Lower leg skin (tissue), 4 donors: ENCODE measurements around the gene TMEM242. TPM values are rescaled to one million over a fixed set of nuclear protein-coding genes. Genes with fewer than 3 reads are reported as not detected.

Source experiments
- DNase-seq, 2 donors: peaks; one replicate each; pipeline ENCODE4 v3.0.0-alpha.2; 2019; ENCODE audit warnings: low spot score in 2 of 2
- H3K4me3 ChIP-seq: fragments of 200-600 bp; sonication (generic); 2 replicates; pipeline ENCODE4 v1.5.1; 2017; ENCODE audit warnings: mild to moderate bottlenecking, low read depth; ENCODE audit not compliant: poor library complexity, severe bottlenecking
- POLR2A ChIP-seq, 2 donors: fragments of 450-650 bp; IDR thresholded peaks; one replicate each; pipeline ENCODE4 v1.6.1; 2016 to 2017; ENCODE audit warnings: antibody characterized with exemption in 2 of 2, mild to moderate bottlenecking in 1 of 2, moderate library complexity in 1 of 2
- WGBS, 2 donors: methylation state at CpG; one replicate each; pipeline ENCODE4 v1.1.5; 2018; 5-methylcytosine and 5-hydroxymethylcytosine counted together
- intact Hi-C: fragments of 100-400 bp; cut with DNase I; formaldehyde crosslinking; loops from one replicate; pipeline ENCODE4 v1.15.0; 2023; ENCODE audit warnings: low total_unique reads
- total RNA-seq, 4 donors: library from RNA; depleted of rRNA; stranded (reverse); fragments of >200 nt; gene quantifications; one replicate each; pipeline ENCODE4 v1.1.0, GENCODE V29; 2016
- TF ChIP-seq, protein P1 (sequence below), 3 donors: fragments of 450-650 bp; IDR thresholded peaks; one replicate each; pipeline ENCODE4 v1.5.1; 2016; ENCODE audit warnings: antibody characterized with exemption in 3 of 3, mild to moderate bottlenecking in 3 of 3, moderate library complexity in 2 of 3

Gene TMEM242
- total RNA-seq, 4 donors from 2014 or later: 4.5 to 6.7 (median 4.8) TPM

DNA sequence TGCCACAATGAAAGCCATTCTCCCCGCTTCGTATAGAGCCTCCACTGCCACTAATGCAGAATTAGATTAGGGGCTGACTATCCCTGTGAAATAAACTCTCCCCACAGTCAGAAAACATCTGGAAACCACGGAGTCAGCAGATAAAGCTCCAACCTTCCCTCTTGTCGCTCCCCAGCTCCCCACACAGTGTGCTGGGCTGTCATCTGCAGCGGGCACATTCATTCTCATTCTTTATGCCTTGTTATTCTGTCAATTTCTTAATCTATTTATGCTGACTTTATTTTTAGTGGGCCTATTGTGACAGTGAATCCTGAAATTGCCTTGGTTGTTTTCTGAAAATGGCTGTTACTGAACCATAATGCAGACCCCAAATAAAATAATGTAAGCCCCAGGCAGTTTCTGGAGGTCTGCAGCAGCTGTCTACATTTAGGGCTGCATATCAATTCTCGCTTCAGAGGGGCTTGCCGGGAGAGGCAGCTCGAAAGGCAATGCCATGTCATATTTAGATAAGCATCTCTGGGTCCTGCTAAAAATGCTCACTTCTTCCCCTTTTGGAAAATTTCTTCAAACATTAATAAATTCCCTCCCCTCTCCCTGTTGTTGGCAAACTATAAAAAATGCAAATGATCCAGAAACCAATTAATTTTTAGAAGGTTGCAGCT is 71.6 kb downstream of the TMEM242 start:
- no peak overlapping the region for H3K4me3 ChIP-seq
- intact Hi-C loops: no loop called here
- DNase-seq: no peak
- 83 to 93% methylated on average over 8 of the region's 8 CpGs for WGBS, 2 donors
- TF ChIP-seq, protein P1, sequence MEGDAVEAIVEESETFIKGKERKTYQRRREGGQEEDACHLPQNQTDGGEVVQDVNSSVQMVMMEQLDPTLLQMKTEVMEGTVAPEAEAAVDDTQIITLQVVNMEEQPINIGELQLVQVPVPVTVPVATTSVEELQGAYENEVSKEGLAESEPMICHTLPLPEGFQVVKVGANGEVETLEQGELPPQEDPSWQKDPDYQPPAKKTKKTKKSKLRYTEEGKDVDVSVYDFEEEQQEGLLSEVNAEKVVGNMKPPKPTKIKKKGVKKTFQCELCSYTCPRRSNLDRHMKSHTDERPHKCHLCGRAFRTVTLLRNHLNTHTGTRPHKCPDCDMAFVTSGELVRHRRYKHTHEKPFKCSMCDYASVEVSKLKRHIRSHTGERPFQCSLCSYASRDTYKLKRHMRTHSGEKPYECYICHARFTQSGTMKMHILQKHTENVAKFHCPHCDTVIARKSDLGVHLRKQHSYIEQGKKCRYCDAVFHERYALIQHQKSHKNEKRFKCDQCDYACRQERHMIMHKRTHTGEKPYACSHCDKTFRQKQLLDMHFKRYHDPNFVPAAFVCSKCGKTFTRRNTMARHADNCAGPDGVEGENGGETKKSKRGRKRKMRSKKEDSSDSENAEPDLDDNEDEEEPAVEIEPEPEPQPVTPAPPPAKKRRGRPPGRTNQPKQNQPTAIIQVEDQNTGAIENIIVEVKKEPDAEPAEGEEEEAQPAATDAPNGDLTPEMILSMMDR (IDR thresholded peaks at IDR 0.05): no peak

DNA sequence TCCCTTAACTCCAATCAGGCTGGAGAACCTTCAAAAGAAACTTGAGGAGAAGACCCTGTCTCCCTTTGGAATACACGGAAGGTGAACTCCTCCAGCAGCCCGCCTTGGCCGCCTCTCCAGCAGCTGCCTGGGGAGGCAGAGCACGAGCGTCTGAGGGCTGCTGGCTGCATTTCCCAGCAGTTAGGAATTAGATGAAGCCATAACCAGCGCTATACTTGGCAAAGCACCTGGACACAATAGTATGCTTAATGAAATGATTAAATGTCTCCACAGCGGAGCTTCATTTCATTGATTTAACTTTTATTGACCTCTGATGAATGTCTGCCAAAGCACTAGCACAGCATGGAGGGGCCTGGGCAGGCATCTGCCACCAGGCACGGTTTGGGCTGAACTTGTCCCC is 73.5 kb downstream of the TMEM242 start:
- 72 to 78% methylated on average over 8 of the region's 8 CpGs for WGBS, 2 donors
- no peak for TF ChIP-seq POLR2A (IDR thresholded peaks at IDR 0.05)
- TF ChIP-seq, protein P1 (IDR thresholded peaks at IDR 0.05): no peak
- no peak for DNase-seq
- intact Hi-C loops: loop anchor here (10.0 kb wide), 1 partner anchor 1195 kb away; no protein-coding TSS in a partner anchor
- H3K4me3 ChIP-seq: no peak overlapping the region

DNA sequence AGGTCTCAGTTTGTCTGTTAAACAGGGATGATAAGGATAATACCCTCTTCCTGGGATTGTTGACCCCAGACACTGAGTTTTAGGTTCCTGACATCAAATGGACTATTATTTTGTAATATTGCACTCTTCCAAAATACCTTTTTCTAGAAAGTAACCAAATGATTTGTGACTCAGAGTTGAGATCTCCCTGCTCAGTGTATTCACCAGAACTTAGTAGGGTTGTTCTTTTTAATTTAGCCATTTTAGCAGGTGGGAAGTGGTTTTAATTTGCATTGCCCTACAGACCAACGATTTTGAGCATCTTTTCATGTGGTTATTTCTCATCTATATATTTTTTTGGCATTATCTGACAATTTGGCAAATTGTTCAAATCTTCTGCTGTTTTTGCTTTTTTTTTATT is 75.1 kb downstream of the TMEM242 start:
- H3K4me3 ChIP-seq: no peak overlapping the region
- no peak for DNase-seq
- intact Hi-C loops: loop anchor here (10.0 kb wide), 1 partner anchor 1193 kb away; no protein-coding TSS in a partner anchor
- TF ChIP-seq, protein P1 (IDR thresholded peaks at IDR 0.05): no peak
- TF ChIP-seq POLR2A (IDR thresholded peaks at IDR 0.05): no peak
- WGBS, 2 donors: 64 to 78% methylated on average over 1 of the region's 1 CpG

DNA sequence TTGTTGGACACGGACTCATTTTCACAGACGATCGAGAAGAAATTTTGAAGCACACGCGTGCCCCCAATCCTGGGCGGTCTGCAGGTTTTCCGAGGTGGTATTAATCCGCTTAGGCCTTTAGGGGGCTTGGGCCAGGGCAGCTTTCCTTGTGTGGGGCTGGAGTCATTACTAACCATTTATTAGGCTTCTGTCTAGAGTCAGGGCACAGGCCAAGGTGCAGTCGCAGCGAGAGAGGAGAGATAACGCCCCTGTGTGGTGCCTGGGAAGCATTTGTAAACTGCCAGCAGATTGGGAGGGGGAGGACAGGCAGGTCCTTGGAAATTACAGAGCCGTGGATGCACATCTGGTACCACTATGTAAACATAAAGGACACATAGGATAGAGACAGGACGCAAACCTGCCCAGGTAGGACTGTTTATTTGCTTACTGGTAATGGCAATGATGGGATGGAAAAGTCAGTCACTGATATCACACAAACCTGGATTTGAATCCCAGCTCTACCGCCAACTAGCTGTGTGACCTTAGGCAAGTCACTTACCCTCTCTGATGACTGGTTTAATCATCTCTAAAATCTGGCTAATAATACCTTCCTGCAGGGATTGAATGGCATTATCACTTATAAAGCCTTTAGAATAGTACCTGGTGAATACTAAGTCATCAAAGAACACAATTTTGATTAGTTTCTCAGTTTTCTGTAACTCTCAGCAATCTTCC is 76.4 kb downstream of the TMEM242 start:
- 88 to 91% methylated on average over 14 of the region's 14 CpGs for WGBS, 2 donors
- DNase-seq: no peak
- TF ChIP-seq, protein P1 (IDR thresholded peaks at IDR 0.05): no peak
- TF ChIP-seq POLR2A (IDR thresholded peaks at IDR 0.05): no peak
- intact Hi-C loops: loop anchor here (10.0 kb wide), 1 partner anchor 1192 kb away; no protein-coding TSS in a partner anchor
- no peak overlapping the region for H3K4me3 ChIP-seq

DNA sequence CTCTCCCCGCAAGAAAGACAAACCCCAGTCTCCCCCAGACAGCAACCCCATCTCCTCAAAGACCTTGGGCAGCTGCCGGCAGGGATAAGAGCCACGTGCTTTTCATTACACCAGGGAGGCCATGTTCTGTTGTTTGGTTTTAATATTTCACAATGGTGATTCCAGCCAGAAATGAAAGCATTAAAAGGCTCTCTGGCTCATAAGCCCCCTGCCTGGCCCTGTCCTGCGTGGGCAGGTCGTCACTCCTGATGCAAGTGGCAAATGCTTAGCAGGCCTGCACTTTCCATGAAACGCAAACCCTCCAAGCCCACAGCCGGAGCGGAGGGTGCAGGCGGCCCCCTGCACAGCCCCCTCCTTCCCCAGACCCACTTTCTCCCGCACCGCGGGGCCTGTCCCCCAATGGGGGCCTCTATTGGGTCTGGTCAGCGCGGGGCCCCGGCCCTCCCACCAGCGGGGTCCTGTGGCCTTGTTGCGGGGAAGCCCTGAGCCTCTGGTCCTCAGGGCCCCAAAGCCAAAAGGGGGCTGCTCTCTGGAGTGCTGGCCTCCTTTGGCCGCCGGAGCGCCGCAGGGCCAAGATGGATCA is 77.2 kb downstream of the TMEM242 start:
- H3K4me3 ChIP-seq: no peak overlapping the region
- no peak for TF ChIP-seq POLR2A (IDR thresholded peaks at IDR 0.05)
- TF ChIP-seq, protein P1 (IDR thresholded peaks at IDR 0.05): no peak
- DNase-seq: no peak
- WGBS, 2 donors: 73 to 84% methylated on average over 20 to 21 of the region's 21 CpGs
- intact Hi-C loops: loop anchor here (10.0 kb wide), 1 partner anchor 1191 kb away; no protein-coding TSS in a partner anchor
